ACC112 (cell line): ENCODE data around the gene BABAM1.

ENCODE experiments used
- H2AFZ ChIP-seq: fragments of 200-600 bp; sonication (generic); one replicate; pipeline ENCODE4 v1.6.0; 2017; ENCODE audit warnings: antibody characterized with exemption, low read length; ENCODE audit not compliant: unreplicated experiment
- H3K27ac ChIP-seq: fragments of 200-600 bp; sonication (generic); 2 replicates; pipeline ENCODE4 v1.5.1; 2014; ENCODE audit warnings: low read depth, mild to moderate bottlenecking, antibody characterized with exemption, low read length, moderate library complexity
- H3K27me3 ChIP-seq: fragments of 200-600 bp; sonication (generic); 2 replicates; pipeline ENCODE4 v1.6.1; 2014; ENCODE audit warnings: mild to moderate bottlenecking, antibody characterized with exemption, low read length, moderate library complexity, mixed read lengths; ENCODE audit not compliant: insufficient read depth
- H3K36me3 ChIP-seq: fragments of 200-600 bp; sonication (generic); 2 replicates; pipeline ENCODE4 v1.6.1; 2016; ENCODE audit warnings: mild to moderate bottlenecking, antibody characterized with exemption, low read length, moderate library complexity, mixed read lengths; ENCODE audit not compliant: insufficient read depth
- H3K4me1 ChIP-seq: fragments of 200-600 bp; sonication (generic); one replicate; pipeline ENCODE4 v1.6.1; 2016; ENCODE audit warnings: low read length, mixed read lengths; ENCODE audit not compliant: insufficient read depth, unreplicated experiment, control insufficient read depth
- H3K4me3 ChIP-seq: fragments of 200-600 bp; sonication (generic); 2 replicates; pipeline ENCODE4 v1.5.1; 2014; ENCODE audit warnings: mild to moderate bottlenecking, low read depth, low read length
- H3K79me2 ChIP-seq: fragments of 200-600 bp; sonication (generic); one replicate; pipeline ENCODE4 v1.6.0; 2016; ENCODE audit warnings: low read length; ENCODE audit not compliant: control insufficient read depth, unreplicated experiment, insufficient read depth

BABAM1 gene

GRCh38 chr19:17324357-17325114 lies 57.3 kb downstream of the BABAM1 start:
- Histone ChIP-seq H3K36me3 (no peaks in the 10 kb centered on the region), H3K27me3 (no peaks in the 10 kb centered on the region), H3K4me1 (no peaks in the 10 kb centered on the region), H3K79me2 (no peaks in the 10 kb centered on the region), H2AFZ (no peak overlapping the region), H3K4me3 (no peak overlapping the region), H3K27ac (no peak overlapping the region)

- Histone ChIP-seq H3K4me1 (no peaks in the 10 kb centered on the region), H3K79me2 (no peaks in the 10 kb centered on the region), H3K4me3 (no peak overlapping the region), H3K27ac (no peak overlapping the region), H2AFZ (no peak overlapping the region), H3K36me3 (no peaks in the 10 kb centered on the region), H3K27me3 (no peaks in the 10 kb centered on the region)
These were observed 57.9 kb downstream of the BABAM1 start for GRCh38 chr19:17325133-17325532.

GRCh38 chr19:17325881-17326594 lies 58.8 kb downstream of the BABAM1 start:
- Histone ChIP-seq H3K4me3 (no peak overlapping the region), H3K79me2 (no peaks in the 10 kb centered on the region), H3K36me3 (no peaks in the 10 kb centered on the region), H3K4me1 (no peaks in the 10 kb centered on the region), H2AFZ (no peak overlapping the region), H3K27me3 (no peaks in the 10 kb centered on the region), H3K27ac (no peak overlapping the region)

GRCh38 chr19:17326595-17326966 lies 59.3 kb downstream of the BABAM1 start:
- H3K4me1 ChIP-seq, result no peaks in the 10 kb centered on the region
- H2AFZ ChIP-seq, result no peak overlapping the region
- H3K27me3 ChIP-seq, result no peaks in the 10 kb centered on the region
- no peak overlapping the region for H3K4me3 ChIP-seq
- H3K79me2 ChIP-seq, result no peaks in the 10 kb centered on the region
- H3K27ac ChIP-seq, result no peak overlapping the region
- no peaks in the 10 kb centered on the region for H3K36me3 ChIP-seq

GRCh38 chr19:17327068-17327653 lies 59.9 kb downstream of the BABAM1 start:
- Histone ChIP-seq H3K4me1 (no peaks in the 10 kb centered on the region), H2AFZ (no peak overlapping the region), H3K4me3 (no peak overlapping the region), H3K79me2 (no peaks in the 10 kb centered on the region), H3K27me3 (no peaks in the 10 kb centered on the region), H3K27ac (no peak overlapping the region), H3K36me3 (no peaks in the 10 kb centered on the region)

GRCh38 chr19:17327654-17328516 lies 60.6 kb downstream of the BABAM1 start:
- no peaks in the 10 kb centered on the region for H3K79me2 ChIP-seq
- no peak overlapping the region for H2AFZ ChIP-seq
- H3K27ac ChIP-seq, result no peak overlapping the region
- no peaks in the 10 kb centered on the region; the same call in 1 of the 2 replicates for H3K36me3 ChIP-seq
- no peaks in the 10 kb centered on the region for H3K4me1 ChIP-seq
- H3K4me3 ChIP-seq, result no peak overlapping the region
- H3K27me3 ChIP-seq, result no peaks in the 10 kb centered on the region
